A673 (cell line): ENCODE data around the gene MAGEF1. TPM values are rescaled to one million over a fixed set of nuclear protein-coding genes. Genes with fewer than 3 reads are reported as not detected.

Experiments used
- BruUV-seq: library from RNA; stranded (reverse); fragments of 400-500 nt; replicated peaks from 2 replicates; lab custom pipeline; 2021; lab: Mats Ljungman, UMichigan
- CTCF ChIA-PET: fragments of 300-600 bp; sonication (Branson Sonifier 250); formaldehyde crosslinking; loops from one replicate; lab custom pipeline; 2022; ENCODE audit warnings: antibody characterized with exemption; lab: Charles Lee
- POLR2A ChIA-PET: fragments of 300-600 bp; sonication (Branson Sonifier 250); formaldehyde crosslinking; loops from one replicate; lab custom pipeline; 2022; ENCODE audit warnings: antibody characterized with exemption; ENCODE audit not compliant: low non-redundant PET; lab: Charles Lee
- DNase-seq: peaks from one replicate; pipeline ENCODE4 v3.0.0-alpha.2; 2015; ENCODE audit warnings: low spot score
- H3K27ac ChIP-seq: fragments of 200-600 bp; sonication (generic); 2 replicates; pipeline ENCODE4 v1.5.1; 2016; ENCODE audit warnings: mixed run types, low read depth, mild to moderate bottlenecking, mixed read lengths, antibody characterized with exemption, low read length; ENCODE audit not compliant: poor library complexity, severe bottlenecking
- H3K27me3 ChIP-seq: fragments of 200-600 bp; sonication (generic); replicated peaks from 2 replicates; pipeline ENCODE4 v1.6.1; 2017; ENCODE audit warnings: mixed run types, low read depth, mild to moderate bottlenecking, mixed read lengths, antibody characterized with exemption, low read length; ENCODE audit not compliant: insufficient read depth, poor library complexity
- H3K36me3 ChIP-seq: fragments of 200-600 bp; sonication (generic); 2 replicates; pipeline ENCODE4 v1.6.1; 2016; ENCODE audit warnings: mixed run types, mild to moderate bottlenecking, mixed read lengths, antibody characterized with exemption, low read length; ENCODE audit not compliant: insufficient read depth, poor library complexity, severe bottlenecking
- H3K4me1 ChIP-seq: fragments of 200-600 bp; sonication (generic); 2 replicates; pipeline ENCODE4 v1.6.1; 2017; ENCODE audit warnings: mixed run types, mild to moderate bottlenecking, mixed read lengths, antibody characterized with exemption, low read length; ENCODE audit not compliant: insufficient read depth, poor library complexity, severe bottlenecking
- H3K4me3 ChIP-seq: fragments of 200-600 bp; sonication (generic); 2 replicates; pipeline ENCODE4 v1.5.1; 2016; ENCODE audit warnings: low read depth, mixed run types, mild to moderate bottlenecking, mixed read lengths, low read length; ENCODE audit not compliant: poor library complexity, severe bottlenecking
- H3K9me3 ChIP-seq: fragments of 200-600 bp; sonication (generic); 2 replicates; pipeline ENCODE4 v1.6.1; 2016; ENCODE audit warnings: mixed run types, low read depth, mild to moderate bottlenecking, mixed read lengths, antibody characterized with exemption, low read length; ENCODE audit not compliant: poor library complexity, severe bottlenecking
- CTCF ChIP-seq: fragments of 300-800, 200-600 bp; sonication (generic); conservative IDR thresholded peaks from 2 replicates; pipeline ENCODE4 v1.5.1; 2017; ENCODE audit warnings: low read depth, mild to moderate bottlenecking, antibody characterized with exemption, low read length, moderate library complexity, mixed read lengths
- EZH2 ChIP-seq: fragments of 200-600 bp; sonication (generic); IDR thresholded peaks from 2 replicates; pipeline ENCODE4 v1.6.1; 2017; ENCODE audit warnings: borderline replicate concordance, low read depth, mild to moderate bottlenecking, mixed read lengths, antibody characterized with exemption, low read length; ENCODE audit not compliant: poor library complexity, severe bottlenecking
- intact Hi-C: fragments of 100-400 bp; cut with micrococcal nuclease; formaldehyde crosslinking; loops from one replicate; pipeline ENCODE4 v1.10.0; 2022; ENCODE audit not compliant: unreplicated experiment
- total RNA-seq: library from RNA; stranded (reverse); gene quantifications from 2 replicates; pipeline ENCODE4 v1.2.3, GENCODE V29; 2021

MAGEF1 gene
- total RNA-seq, 1 experiment from 2014 or later, result 47.6 TPM

DNA sequence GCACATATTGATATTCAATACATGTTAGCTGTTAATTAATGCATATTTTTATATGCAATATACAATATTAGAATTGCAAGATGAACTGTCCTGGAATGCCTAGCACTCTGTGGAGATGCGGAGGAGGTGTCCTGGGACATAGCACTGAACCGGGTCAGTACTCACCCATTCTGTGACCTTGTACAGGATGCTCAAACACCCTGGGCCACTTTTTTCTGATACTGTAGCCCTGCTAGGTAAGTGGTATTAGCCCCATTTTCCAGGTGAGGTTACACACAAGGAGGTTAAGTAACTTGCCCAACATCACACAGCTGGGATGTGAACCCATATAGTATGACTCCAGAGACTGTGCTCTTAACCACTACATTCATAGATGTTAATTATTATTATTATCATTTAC lies 1.7 kb upstream of the MAGEF1 start:
- H3K9me3 ChIP-seq, result no peaks in the 10 kb centered on the region
- H3K4me3 ChIP-seq, result no peak overlapping the region
- ChIA-PET CTCF (no interaction called here), POLR2A (no interaction called here)
- H3K27ac ChIP-seq, result no peak overlapping the region
- no TSS peak for BruUV-seq
- peaks cover 10% of the 10 kb centered on the region for H3K36me3 ChIP-seq
- peaks cover 42% of the 10 kb centered on the region for H3K4me1 ChIP-seq
- TF ChIP-seq EZH2 (no peak), CTCF (no peak)
- DNase-seq, result no peak
- intact Hi-C loops, result loop anchor here (2.0 to 5.0 kb wide), 2 partner anchors 64 to 73 kb away; no protein-coding TSS in a partner anchor
- H3K27me3 ChIP-seq, result no peaks in the 10 kb centered on the region

DNA sequence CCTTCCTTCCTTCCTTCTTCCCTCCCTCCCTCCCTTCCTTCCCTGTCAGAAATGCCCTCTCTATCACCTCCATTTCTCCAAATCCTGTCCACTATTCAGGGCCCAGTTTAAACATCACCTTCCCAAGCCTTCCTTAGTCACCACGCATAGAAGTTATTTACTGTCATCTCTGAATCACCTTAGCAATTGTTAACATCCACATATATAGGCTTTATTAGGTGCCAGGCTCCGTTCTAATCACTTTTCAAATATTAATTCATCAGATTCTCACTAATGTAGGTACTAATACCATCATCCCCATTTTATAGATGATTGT lies 1.1 kb upstream of the MAGEF1 start:
- Histone ChIP-seq H3K27ac (no peak overlapping the region), H3K4me3 (no peak overlapping the region), H3K9me3 (no peaks in the 10 kb centered on the region), H3K27me3 (no peaks in the 10 kb centered on the region), H3K36me3 (peaks cover 14% of the 10 kb centered on the region), H3K4me1 (peaks cover 37% of the 10 kb centered on the region)
- ChIA-PET CTCF (interaction anchor here (0.7 kb wide), 1 partner anchor 141 kb away, joined by 8 read pairs; no protein-coding TSS in a partner anchor), POLR2A (no interaction called here)
- intact Hi-C loops, result loop anchor here (2.0 to 5.0 kb wide), 2 partner anchors 64 to 74 kb away; no protein-coding TSS in a partner anchor
- no TSS peak for BruUV-seq
- DNase-seq, result peak; percentile 27
- no peak for TF ChIP-seq EZH2
- TF ChIP-seq CTCF, result no peak

- BruUV-seq, result TSS peak; percentile 97
- TF ChIP-seq CTCF (no peak), EZH2 (no peak)
- CTCF ChIA-PET, result interaction anchor here (0.7 kb wide), 1 partner anchor 140 kb away, joined by 8 read pairs; no protein-coding TSS in a partner anchor
Observed at GRCh38 chr3:184712248-184713039, 580 bp upstream of the MAGEF1 start.

More at GRCh38 chr3:184712248-184713039, 580 bp upstream of the MAGEF1 start:
- DNase-seq, result no peak
- POLR2A ChIA-PET, result no interaction called here
- intact Hi-C loops, result loop anchor here (2.0 to 5.0 kb wide), 2 partner anchors 65 to 74 kb away; no protein-coding TSS in a partner anchor
- Histone ChIP-seq H3K36me3 (peaks cover 17% of the 10 kb centered on the region), H3K9me3 (peaks cover 2% of the 10 kb centered on the region), H3K27ac (peak overlapping the region; percentile 89), H3K27me3 (no peaks in the 10 kb centered on the region), H3K4me1 (peaks cover 31% of the 10 kb centered on the region), H3K4me3 (peak overlapping the region; percentile 75)
